ENCODE measurements around the gene EEF1G. TPM values are rescaled to one million over a fixed set of nuclear protein-coding genes. Genes with fewer than 3 reads are reported as not detected.

The EEF1G gene
- total and polyA plus RNA-seq, 9 of the 15 experiments (the other 6 are each of a cell fraction or from before 2014, with no cell fraction given): 985 to 2,349 (median 2,035) TPM

DNA sequence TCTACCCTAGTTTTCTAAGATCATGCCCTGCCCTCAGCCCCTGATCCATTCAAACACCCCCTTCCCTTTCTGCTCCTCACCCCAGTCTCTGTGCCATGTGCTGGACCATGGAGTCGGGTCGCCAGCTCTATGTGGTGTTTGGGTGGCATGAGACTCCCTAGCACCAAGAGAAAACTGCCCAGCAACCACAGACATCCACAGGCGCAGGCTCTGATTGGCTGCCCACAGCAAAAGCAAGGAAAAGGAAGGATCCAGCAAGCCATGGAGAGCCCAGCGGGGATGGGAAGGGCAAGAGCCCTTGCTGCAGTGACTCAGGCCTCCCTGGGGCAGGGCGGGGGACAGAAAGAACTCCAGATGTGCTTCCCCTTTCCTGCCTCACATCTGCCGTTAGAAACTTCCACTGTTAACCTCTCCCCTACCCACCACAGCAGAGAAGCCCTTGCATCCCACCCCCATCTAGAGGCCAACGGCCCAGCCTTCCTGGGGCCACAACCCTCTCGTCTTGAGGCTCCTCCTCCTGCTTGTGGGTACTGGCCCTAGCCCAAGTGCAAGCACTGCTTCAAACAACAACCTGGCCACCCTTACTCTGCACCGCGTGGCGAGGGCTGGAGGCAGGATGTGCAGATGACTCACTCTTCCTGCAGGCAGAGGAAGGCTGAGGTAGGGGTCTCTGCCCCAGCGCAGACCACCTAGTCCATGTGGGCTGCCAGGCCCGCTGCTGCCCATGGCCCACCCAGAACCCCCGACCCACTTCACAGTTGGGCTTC lies 17.4 kb downstream of the EEF1G start (continued):
- TF ChIP-seq, protein P1, sequence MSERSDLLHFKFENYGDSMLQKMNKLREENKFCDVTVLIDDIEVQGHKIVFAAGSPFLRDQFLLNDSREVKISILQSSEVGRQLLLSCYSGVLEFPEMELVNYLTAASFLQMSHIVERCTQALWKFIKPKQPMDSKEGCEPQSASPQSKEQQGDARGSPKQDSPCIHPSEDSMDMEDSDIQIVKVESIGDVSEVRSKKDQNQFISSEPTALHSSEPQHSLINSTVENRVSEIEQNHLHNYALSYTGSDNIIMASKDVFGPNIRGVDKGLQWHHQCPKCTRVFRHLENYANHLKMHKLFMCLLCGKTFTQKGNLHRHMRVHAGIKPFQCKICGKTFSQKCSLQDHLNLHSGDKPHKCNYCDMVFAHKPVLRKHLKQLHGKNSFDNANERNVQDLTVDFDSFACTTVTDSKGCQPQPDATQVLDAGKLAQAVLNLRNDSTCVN (CRISPR knock-in tag; IDR thresholded peaks at IDR 0.05): 0 out of 2 replicates have a peak, but pooled peaks have one; percentile 28
- TF ChIP-seq SRSF3 (IDR thresholded peaks at IDR 0.05; ENCODE audit: insufficient read depth, low read length): no peak
- peak; percentile 56 for TF ChIP-seq ARID1B (IDR thresholded peaks at IDR 0.05)
- TF ChIP-seq YY1 (IDR thresholded peaks at IDR 0.05; ENCODE audit: borderline replicate concordance in 1 of 3, control insufficient read depth in 1 of 3, extremely low read depth in 1 of 3, insufficient read depth in 3 of 3, insufficient read length in 1 of 3, insufficient replicate concordance in 2 of 3, low read depth in 1 of 3, low read length in 2 of 3): no peak
- TF ChIP-seq, protein P2, sequence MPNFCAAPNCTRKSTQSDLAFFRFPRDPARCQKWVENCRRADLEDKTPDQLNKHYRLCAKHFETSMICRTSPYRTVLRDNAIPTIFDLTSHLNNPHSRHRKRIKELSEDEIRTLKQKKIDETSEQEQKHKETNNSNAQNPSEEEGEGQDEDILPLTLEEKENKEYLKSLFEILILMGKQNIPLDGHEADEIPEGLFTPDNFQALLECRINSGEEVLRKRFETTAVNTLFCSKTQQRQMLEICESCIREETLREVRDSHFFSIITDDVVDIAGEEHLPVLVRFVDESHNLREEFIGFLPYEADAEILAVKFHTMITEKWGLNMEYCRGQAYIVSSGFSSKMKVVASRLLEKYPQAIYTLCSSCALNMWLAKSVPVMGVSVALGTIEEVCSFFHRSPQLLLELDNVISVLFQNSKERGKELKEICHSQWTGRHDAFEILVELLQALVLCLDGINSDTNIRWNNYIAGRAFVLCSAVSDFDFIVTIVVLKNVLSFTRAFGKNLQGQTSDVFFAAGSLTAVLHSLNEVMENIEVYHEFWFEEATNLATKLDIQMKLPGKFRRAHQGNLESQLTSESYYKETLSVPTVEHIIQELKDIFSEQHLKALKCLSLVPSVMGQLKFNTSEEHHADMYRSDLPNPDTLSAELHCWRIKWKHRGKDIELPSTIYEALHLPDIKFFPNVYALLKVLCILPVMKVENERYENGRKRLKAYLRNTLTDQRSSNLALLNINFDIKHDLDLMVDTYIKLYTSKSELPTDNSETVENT (CRISPR knock-in tag; IDR thresholded peaks at IDR 0.05): no peak
- TF ChIP-seq SETDB1 (IDR thresholded peaks at IDR 0.05; ENCODE audit: low read length): no peak
- TF ChIP-seq ZNF668 (CRISPR knock-in tag; IDR thresholded peaks at IDR 0.05): 0 out of 2 replicates have a peak, but pooled peaks have one; percentile 57
- TF ChIP-seq, protein P3, sequence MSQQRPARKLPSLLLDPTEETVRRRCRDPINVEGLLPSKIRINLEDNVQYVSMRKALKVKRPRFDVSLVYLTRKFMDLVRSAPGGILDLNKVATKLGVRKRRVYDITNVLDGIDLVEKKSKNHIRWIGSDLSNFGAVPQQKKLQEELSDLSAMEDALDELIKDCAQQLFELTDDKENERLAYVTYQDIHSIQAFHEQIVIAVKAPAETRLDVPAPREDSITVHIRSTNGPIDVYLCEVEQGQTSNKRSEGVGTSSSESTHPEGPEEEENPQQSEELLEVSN (IDR thresholded peaks at IDR 0.05; ENCODE audit: borderline replicate concordance in 1 of 2, extremely low read depth in 1 of 2, insufficient read depth in 1 of 2, insufficient read length in 1 of 2, low read depth in 1 of 2, low read length in 1 of 2, poor library complexity in 1 of 2, severe bottlenecking in 1 of 2): peak; percentile 25 to 72
- TF ChIP-seq NFE2 (IDR thresholded peaks at IDR 0.05; ENCODE audit: low read depth): peak; percentile 85
- no peak for TF ChIP-seq GTF2F1 (IDR thresholded peaks at IDR 0.05; ENCODE audit: low read depth, low read length)
- no peak for TF ChIP-seq SMAD3 (CRISPR knock-in tag; conservative IDR thresholded peaks at IDR 0.05)
- TF ChIP-seq, protein P4, sequence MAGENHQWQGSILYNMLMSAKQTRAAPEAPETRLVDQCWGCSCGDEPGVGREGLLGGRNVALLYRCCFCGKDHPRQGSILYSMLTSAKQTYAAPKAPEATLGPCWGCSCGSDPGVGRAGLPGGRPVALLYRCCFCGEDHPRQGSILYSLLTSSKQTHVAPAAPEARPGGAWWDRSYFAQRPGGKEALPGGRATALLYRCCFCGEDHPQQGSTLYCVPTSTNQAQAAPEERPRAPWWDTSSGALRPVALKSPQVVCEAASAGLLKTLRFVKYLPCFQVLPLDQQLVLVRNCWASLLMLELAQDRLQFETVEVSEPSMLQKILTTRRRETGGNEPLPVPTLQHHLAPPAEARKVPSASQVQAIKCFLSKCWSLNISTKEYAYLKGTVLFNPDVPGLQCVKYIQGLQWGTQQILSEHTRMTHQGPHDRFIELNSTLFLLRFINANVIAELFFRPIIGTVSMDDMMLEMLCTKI (IDR thresholded peaks at IDR 0.05; ENCODE audit: partially characterized antibody): no peak
- TF ChIP-seq, protein P5, sequence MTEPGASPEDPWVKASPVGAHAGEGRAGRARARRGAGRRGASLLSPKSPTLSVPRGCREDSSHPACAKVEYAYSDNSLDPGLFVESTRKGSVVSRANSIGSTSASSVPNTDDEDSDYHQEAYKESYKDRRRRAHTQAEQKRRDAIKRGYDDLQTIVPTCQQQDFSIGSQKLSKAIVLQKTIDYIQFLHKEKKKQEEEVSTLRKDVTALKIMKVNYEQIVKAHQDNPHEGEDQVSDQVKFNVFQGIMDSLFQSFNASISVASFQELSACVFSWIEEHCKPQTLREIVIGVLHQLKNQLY (CRISPR knock-in tag; conservative IDR thresholded peaks at IDR 0.05): 0 out of 4 replicates have a peak, but pooled peaks of 1 of the 2 experiments have one; percentile 56
- TF ChIP-seq ZNF589 (CRISPR knock-in tag; IDR thresholded peaks at IDR 0.05; ENCODE audit: low read depth): peak; percentile 55; the same call in 1 of the 2 replicates

Data from K562 (cell line).